Chondrocyte (in vitro differentiated cells): ENCODE measurements around the gene LCN15. TPM values are rescaled to one million over a fixed set of nuclear protein-coding genes. Genes with fewer than 3 reads are reported as not detected.
"Not testable (repeated sequence)": the region's sequence is repeated elsewhere in the genome, so short reads cannot be mapped to it uniquely, and the experiment has no call there.

Source experiments
- DNase-seq: peaks from one replicate; pipeline ENCODE4 v3.0.0; 2021; ENCODE audit warnings: mixed read lengths, low spot score
- H3K27ac Mint-ChIP-seq: one replicate; pipeline ENCODE4 v1.8.0; 2021; ENCODE audit warnings: mild to moderate bottlenecking, moderate library complexity, mixed read lengths; ENCODE audit not compliant: unreplicated experiment
- H3K27me3 Mint-ChIP-seq: 2 replicates; pipeline ENCODE4 v1.8.0; 2021; ENCODE audit warnings: low read depth, mixed read lengths
- H3K36me3 Mint-ChIP-seq: 2 replicates; pipeline ENCODE4 v1.8.0; 2021; ENCODE audit warnings: low read depth, mixed read lengths
- H3K4me1 Mint-ChIP-seq: 2 replicates; pipeline ENCODE4 v1.8.0; 2021; ENCODE audit warnings: low read depth, mild to moderate bottlenecking, mixed read lengths
- H3K4me3 Mint-ChIP-seq: one replicate; pipeline ENCODE4 v1.8.0; 2021; ENCODE audit warnings: mild to moderate bottlenecking, moderate library complexity, mixed read lengths; ENCODE audit not compliant: unreplicated experiment
- H3K9me3 Mint-ChIP-seq: 2 replicates; pipeline ENCODE4 v1.8.0; 2021; ENCODE audit warnings: low read depth, mixed read lengths
- CTCF ChIP-seq: fragments of 200-600 bp; sonication (generic); IDR thresholded peaks from 2 replicates; pipeline ENCODE4 v1.5.0; 2021; ENCODE audit warnings: antibody characterized with exemption, mild to moderate bottlenecking, moderate library complexity
- total RNA-seq: library from RNA; stranded (reverse); gene quantifications from 3 replicates; pipeline ENCODE4 v1.2.1, GENCODE V29; 2021

LCN15 gene
- total RNA-seq, 1 donor from 2014 or later: not detected

- H3K36me3 Mint-ChIP-seq: peaks cover 9% of the 10 kb centered on the region
- H3K4me3 Mint-ChIP-seq: peak overlapping the region; percentile 83
- H3K27ac Mint-ChIP-seq: no peak overlapping the region
- peak; percentile 75 for DNase-seq
- no peaks in the 10 kb centered on the region for H3K9me3 Mint-ChIP-seq
- H3K27me3 Mint-ChIP-seq: peaks cover 11% of the 10 kb centered on the region
- peaks cover 29% of the 10 kb centered on the region for H3K4me1 Mint-ChIP-seq
- TF ChIP-seq CTCF: no peak
Observed at GRCh38 chr9:136806631-136807201, 42.4 kb upstream of the LCN15 start.

- no peak for TF ChIP-seq CTCF
- Mint-ChIP-seq H3K27me3 (peaks cover 13% of the 10 kb centered on the region), H3K4me1 (peaks cover 30% of the 10 kb centered on the region), H3K4me3 (peak overlapping the region; percentile 83), H3K9me3 (no peaks in the 10 kb centered on the region), H3K27ac (no peak overlapping the region), H3K36me3 (peaks cover 8% of the 10 kb centered on the region)
- peak; percentile 72 for DNase-seq
Observed at GRCh38 chr9:136806067-136806466, 41.7 kb upstream of the LCN15 start.

- Mint-ChIP-seq H3K4me3 (no peak overlapping the region), H3K36me3 (peaks cover 7% of the 10 kb centered on the region), H3K27ac (no peak overlapping the region), H3K27me3 (peaks cover 17% of the 10 kb centered on the region), H3K4me1 (peaks cover 34% of the 10 kb centered on the region), H3K9me3 (no peaks in the 10 kb centered on the region)
- no peak for TF ChIP-seq CTCF
- peak; percentile 84 for DNase-seq
Observed at GRCh38 chr9:136805207-136805740, 41.0 kb upstream of the LCN15 start.

- Mint-ChIP-seq H3K9me3 (no peaks in the 10 kb centered on the region), H3K27me3 (peaks cover 17% of the 10 kb centered on the region), H3K27ac (no peak overlapping the region), H3K4me1 (peaks cover 31% of the 10 kb centered on the region), H3K4me3 (no peak overlapping the region), H3K36me3 (peaks cover 5% of the 10 kb centered on the region)
- TF ChIP-seq CTCF: no peak
- peak; percentile 90 for DNase-seq
Observed at GRCh38 chr9:136804509-136805206, 40.3 kb upstream of the LCN15 start.

- Mint-ChIP-seq H3K4me3 (no peak overlapping the region), H3K36me3 (peaks cover 5% of the 10 kb centered on the region), H3K27ac (no peak overlapping the region), H3K27me3 (peaks cover 17% of the 10 kb centered on the region), H3K9me3 (no peaks in the 10 kb centered on the region), H3K4me1 (peaks cover 22% of the 10 kb centered on the region)
- TF ChIP-seq CTCF: no peak
- DNase-seq: peak; percentile 72
Observed at GRCh38 chr9:136803551-136804508, 39.5 kb upstream of the LCN15 start.

GRCh38 chr9:136803009-136803550, 38.8 kb upstream of the LCN15 start:
- not testable (repeated sequence) for H3K9me3 Mint-ChIP-seq, H3K4me3 Mint-ChIP-seq, H3K36me3 Mint-ChIP-seq, H3K27ac Mint-ChIP-seq
- DNase-seq: peak; percentile 66
- H3K27me3 Mint-ChIP-seq: peaks cover 17% of the 10 kb centered on the region
- H3K4me1 Mint-ChIP-seq: peaks cover 21% of the 10 kb centered on the region
